HG03103 (cell line): ENCODE data around the gene ETFB.

Experiments used
- ATAC-seq: cut with Tn5 transposase; IDR thresholded peaks from one replicate; pipeline ENCODE4 v1.9.1; 2021; ENCODE audit warnings: low read depth; ENCODE audit not compliant: unreplicated experiment

Gene ETFB

GRCh38 chr19:51354103-51354741 is 12.0 kb downstream of the ETFB start:
- no peak for ATAC-seq

- ATAC-seq: no peak
Measured at GRCh38 chr19:51352783-51353360, 13.3 kb downstream of the ETFB start.

GRCh38 chr19:51351266-51351990 is 14.8 kb downstream of the ETFB start:
- ATAC-seq: no peak

GRCh38 chr19:51347209-51347928 is 18.8 kb downstream of the ETFB start:
- ATAC-seq: no peak

GRCh38 chr19:51346742-51347141 is 19.4 kb downstream of the ETFB start:
- ATAC-seq: no peak

GRCh38 chr19:51345076-51345620 is 21.0 kb downstream of the ETFB start:
- no peak for ATAC-seq

- no peak for ATAC-seq
Measured at GRCh38 chr19:51342631-51343569, 23.3 kb downstream of the ETFB start.

GRCh38 chr19:51341976-51342580 is 24.1 kb downstream of the ETFB start, which contains the start of gene VSIG10L:
TSS of gene VSIG10L (minus strand) at chr19:51342139. CDS start at chr19:51342124, 15 bp downstream.
- ATAC-seq: no peak

- no peak for ATAC-seq
Measured at GRCh38 chr19:51341066-51341465, 25.1 kb downstream of the ETFB start.

GRCh38 chr19:51339687-51340656 is 26.2 kb downstream of the ETFB start:
- ATAC-seq: peak; percentile 57

- ATAC-seq: peak; percentile 2
Measured at GRCh38 chr19:51339313-51339686, 26.9 kb downstream of the ETFB start.

GRCh38 chr19:51338563-51339312 is 27.4 kb downstream of the ETFB start:
- ATAC-seq: no peak

GRCh38 chr19:51337861-51338562 is 28.2 kb downstream of the ETFB start:
- no peak for ATAC-seq

- ATAC-seq: no peak
Measured at GRCh38 chr19:51337141-51337860, 28.9 kb downstream of the ETFB start.

- ATAC-seq: no peak
Measured at GRCh38 chr19:51333836-51334460, 32.2 kb downstream of the ETFB start.

- ATAC-seq: no peak
Measured at GRCh38 chr19:51331716-51332115, 34.5 kb downstream of the ETFB start.
